A673 (cell line): ENCODE data around the gene RGL3.

Experiments used
- CTCF ChIP-seq: fragments of 300-800, 200-600 bp; sonication (generic); conservative IDR thresholded peaks from 2 replicates; pipeline ENCODE4 v1.5.1; 2017; ENCODE audit warnings: low read depth, mild to moderate bottlenecking, antibody characterized with exemption, low read length, moderate library complexity, mixed read lengths
- EZH2 ChIP-seq: fragments of 200-600 bp; sonication (generic); IDR thresholded peaks from 2 replicates; pipeline ENCODE4 v1.6.1; 2017; ENCODE audit warnings: borderline replicate concordance, low read depth, mild to moderate bottlenecking, mixed read lengths, antibody characterized with exemption, low read length; ENCODE audit not compliant: poor library complexity, severe bottlenecking

DNA sequence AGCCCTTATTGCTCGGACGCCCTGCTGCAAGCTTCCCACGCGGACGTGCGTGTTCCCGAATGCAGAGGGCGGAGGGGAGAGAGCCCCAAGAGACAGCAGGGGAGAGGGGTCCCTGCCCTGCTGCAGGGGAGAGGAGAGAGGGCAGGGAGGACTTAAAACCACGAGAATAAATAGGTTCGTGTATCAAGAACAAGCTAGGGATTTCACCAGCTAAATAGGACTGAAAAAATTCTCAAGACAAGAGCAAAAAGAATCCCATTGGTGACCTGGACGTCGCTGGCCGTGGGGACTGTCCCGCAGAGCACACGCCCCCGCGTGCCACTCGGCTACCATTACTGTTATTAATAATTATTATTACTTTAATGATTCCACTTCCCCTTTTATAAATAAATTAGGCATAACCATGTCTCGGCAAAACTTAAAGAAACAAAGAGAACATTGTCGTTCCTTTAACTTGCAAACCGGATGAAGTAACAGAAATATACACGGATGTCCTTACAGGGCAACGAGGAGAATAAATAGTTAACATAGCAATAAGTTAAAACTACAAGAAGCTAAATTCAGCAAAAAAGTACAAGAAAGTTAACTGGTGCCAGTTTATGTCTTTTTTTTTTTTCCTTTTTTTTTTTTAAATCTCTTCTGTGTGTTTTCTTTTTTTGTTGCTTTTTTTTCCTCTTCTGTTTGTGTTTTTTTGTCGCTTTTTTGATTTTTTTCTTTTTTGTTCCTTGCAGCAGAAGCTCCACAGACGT is 32.9 kb upstream of the RGL3 start:
- no peak for TF ChIP-seq CTCF
- no peak for TF ChIP-seq EZH2
